KMS-11 (cell line): Measurements from ENCODE around the gene ZBTB18.

Experiments
- H2AFZ ChIP-seq: fragments of 200-600 bp; sonication (generic); 2 replicates; pipeline ENCODE4 v1.6.1; 2016; ENCODE audit warnings: antibody characterized with exemption, mixed run types, low read depth
- H3K27ac ChIP-seq: fragments of 200-600 bp; sonication (generic); 2 replicates; pipeline ENCODE4 v1.6.1; 2016; ENCODE audit warnings: mild to moderate bottlenecking, mixed run types
- H3K27me3 ChIP-seq: fragments of 200-600 bp; sonication (generic); 2 replicates; pipeline ENCODE4 v1.6.1; 2017; ENCODE audit warnings: mild to moderate bottlenecking, low read depth, mixed run types, moderate library complexity; ENCODE audit not compliant: insufficient read depth
- H3K36me3 ChIP-seq: fragments of 200-600 bp; sonication (generic); 2 replicates; pipeline ENCODE4 v1.6.1; 2017; ENCODE audit warnings: mild to moderate bottlenecking, mixed run types; ENCODE audit not compliant: insufficient read depth
- H3K4me1 ChIP-seq: fragments of 200-600 bp; sonication (generic); 2 replicates; pipeline ENCODE4 v1.6.1; 2016; ENCODE audit warnings: mild to moderate bottlenecking, low read depth, mixed run types; ENCODE audit not compliant: poor library complexity, severe bottlenecking
- H3K4me2 ChIP-seq: fragments of 200-600 bp; sonication (generic); 2 replicates; pipeline ENCODE4 v1.7.0; 2016; ENCODE audit warnings: mild to moderate bottlenecking, mixed run types
- H3K4me3 ChIP-seq: fragments of 200-600 bp; sonication (generic); IDR thresholded peaks from 2 replicates; pipeline ENCODE4 v1.6.1; 2017; ENCODE audit warnings: low read depth, low read length, mixed read lengths; ENCODE audit not compliant: insufficient read depth
- H3K79me2 ChIP-seq: fragments of 200-600 bp; sonication (generic); 2 replicates; pipeline ENCODE4 v1.6.1; 2016; ENCODE audit warnings: low read depth, mixed run types; ENCODE audit not compliant: insufficient read depth
- H3K9ac ChIP-seq: fragments of 200-600 bp; sonication (generic); 2 replicates; pipeline ENCODE4 v1.6.1; 2016; ENCODE audit warnings: mild to moderate bottlenecking, mixed run types
- H4K20me1 ChIP-seq: fragments of 200-600 bp; sonication (generic); 2 replicates; pipeline ENCODE4 v1.6.1; 2016; ENCODE audit warnings: mild to moderate bottlenecking, mixed run types; ENCODE audit not compliant: insufficient read depth
- CTCF ChIP-seq: fragments of 200-600 bp; sonication (generic); conservative IDR thresholded peaks from 2 replicates; pipeline ENCODE4 v1.6.1; 2017; ENCODE audit warnings: low read depth, mild to moderate bottlenecking, antibody characterized with exemption, low read length, moderate library complexity, mixed read lengths

ZBTB18 gene

GRCh38 chr1:244049162-244050013, 1.7 kb upstream of the ZBTB18 start:
- Histone ChIP-seq H3K27me3 (no peaks in the 10 kb centered on the region), H3K79me2 (peaks cover 32% of the 10 kb centered on the region), H3K4me1 (peaks cover 31% of the 10 kb centered on the region), H2AFZ (peak overlapping the region; percentile 51; the same call in 1 of the 2 replicates), H3K4me2 (peak overlapping the region; percentile 95), H3K27ac (peak overlapping the region; percentile 54), H3K4me3 (peak overlapping the region; percentile 87), H3K9ac (peak overlapping the region; percentile 66), H3K36me3 (no peaks in the 10 kb centered on the region), H4K20me1 (no peaks in the 10 kb centered on the region; the same call in 1 of the 2 replicates)
- TF ChIP-seq CTCF, result no peak

GRCh38 chr1:244050014-244050834, 859 bp upstream of the ZBTB18 start:
- no peaks in the 10 kb centered on the region for H3K27me3 ChIP-seq
- H3K4me1 ChIP-seq, result peaks cover 31% of the 10 kb centered on the region
- no peak for TF ChIP-seq CTCF
- peak overlapping the region; percentile 87 for H3K4me3 ChIP-seq
- H3K36me3 ChIP-seq, result no peaks in the 10 kb centered on the region
- H3K27ac ChIP-seq, result peak overlapping the region; percentile 54
- no peaks in the 10 kb centered on the region; the same call in 1 of the 2 replicates for H4K20me1 ChIP-seq
- peak overlapping the region; percentile 51; the same call in 1 of the 2 replicates for H2AFZ ChIP-seq
- peak overlapping the region; percentile 66 for H3K9ac ChIP-seq
- peak overlapping the region; percentile 95 for H3K4me2 ChIP-seq
- H3K79me2 ChIP-seq, result peaks cover 32% of the 10 kb centered on the region

- H3K4me3 ChIP-seq, result no peak overlapping the region
- H4K20me1 ChIP-seq, result no peaks in the 10 kb centered on the region; the same call in 1 of the 2 replicates
- H3K27me3 ChIP-seq, result no peaks in the 10 kb centered on the region
- no peak overlapping the region for H3K9ac ChIP-seq
- no peak overlapping the region for H2AFZ ChIP-seq
- H3K79me2 ChIP-seq, result peaks cover 32% of the 10 kb centered on the region
- no peak for TF ChIP-seq CTCF
- peaks cover 26% of the 10 kb centered on the region for H3K4me1 ChIP-seq
- no peak overlapping the region for H3K27ac ChIP-seq
- H3K36me3 ChIP-seq, result no peaks in the 10 kb centered on the region
- H3K4me2 ChIP-seq, result peak overlapping the region; percentile 95
Measured at GRCh38 chr1:244052016-244052727, 1.1 kb downstream of the ZBTB18 start.

GRCh38 chr1:244052728-244053312, 1.7 kb downstream of the ZBTB18 start:
- peaks cover 32% of the 10 kb centered on the region for H3K79me2 ChIP-seq
- H3K27ac ChIP-seq, result no peak overlapping the region
- H3K4me2 ChIP-seq, result 0 out of 2 replicates have a peak overlapping the region, but pooled peaks have one; percentile 95
- no peak for TF ChIP-seq CTCF
- H3K4me3 ChIP-seq, result no peak overlapping the region
- H3K27me3 ChIP-seq, result no peaks in the 10 kb centered on the region
- no peaks in the 10 kb centered on the region for H3K36me3 ChIP-seq
- no peaks in the 10 kb centered on the region; the same call in 1 of the 2 replicates for H4K20me1 ChIP-seq
- peaks cover 26% of the 10 kb centered on the region for H3K4me1 ChIP-seq
- no peak overlapping the region for H3K9ac ChIP-seq
- no peak overlapping the region for H2AFZ ChIP-seq
